ENCODE data around the gene SRM. TPM values are rescaled to one million over a fixed set of nuclear protein-coding genes. Genes with fewer than 3 reads are reported as not detected.
"Not testable (repeated sequence)": the region's sequence is repeated elsewhere in the genome, so short reads cannot be mapped to it uniquely, and the experiment has no call there.

Gene SRM
- total RNA-seq, 1 experiment from 2014 or later, result 150 TPM

DNA sequence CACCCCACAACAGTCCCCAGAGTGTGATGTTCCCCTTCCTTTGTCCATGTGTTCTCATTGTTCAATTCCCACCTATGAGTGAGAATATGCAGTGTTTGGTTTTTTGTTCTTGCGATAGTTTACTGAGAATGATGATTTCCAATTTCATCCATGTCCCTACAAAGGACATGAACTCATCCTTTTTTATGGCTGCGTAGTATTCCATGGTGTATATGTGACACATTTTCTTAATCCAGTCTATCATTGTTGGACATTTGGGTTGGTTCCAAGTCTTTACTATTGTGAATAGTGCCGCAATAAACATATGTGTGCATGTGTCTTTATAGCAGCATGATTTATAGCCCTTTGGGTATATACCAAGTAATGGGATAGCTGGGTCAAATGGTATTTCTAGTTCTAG is 24.0 kb upstream of the SRM start:
- H3K9ac ChIP-seq (ENCODE audit: low read length); H3K79me2 ChIP-seq (ENCODE audit: insufficient read depth, low read length); DNase-seq (ENCODE audit: low read depth, low spot score); H3K4me2 ChIP-seq (ENCODE audit: low read length); H3K9me2 ChIP-seq (ENCODE audit: insufficient read depth); CTCF ChIA-PET; H2AFZ ChIP-seq (ENCODE audit: low read depth, low read length, poor library complexity, severe bottlenecking); ATAC-seq; H3K27me3 ChIP-seq (ENCODE audit: insufficient read depth, low read length); POLR2A ChIA-PET; H3K27ac ChIP-seq (ENCODE audit: low read depth, low read length); H3K4me1 ChIP-seq (ENCODE audit: control insufficient read depth in 1 of 2, insufficient read depth in 2 of 2, low read length in 2 of 2); intact Hi-C loops (cut with micrococcal nuclease); RAD21 ChIA-PET (ENCODE audit: low non-redundant PET in 1 of 2, low total read pairs in 2 of 2, uncharacterized antibody in 2 of 2, unreplicated experiment in 2 of 2); H3K9me3 ChIP-seq (ENCODE audit: control insufficient read depth in 1 of 2, insufficient read depth in 1 of 2, low read depth in 1 of 2, low read length in 2 of 2); BruUV-seq (replicated peaks); H4K20me1 ChIP-seq (ENCODE audit: insufficient read depth); H3K4me3 ChIP-seq (replicated peaks in 1 of 2; ENCODE audit: low read depth in 1 of 2, low read length in 2 of 2): not testable (repeated sequence)
- H3K36me3 ChIP-seq (ENCODE audit: control insufficient read depth in 1 of 2, insufficient read depth in 2 of 2, low read length in 2 of 2), result peaks cover 43 to 47% of the 10 kb centered on the region in 2 experiments; a peak in 3 of 4 replicates

DNA sequence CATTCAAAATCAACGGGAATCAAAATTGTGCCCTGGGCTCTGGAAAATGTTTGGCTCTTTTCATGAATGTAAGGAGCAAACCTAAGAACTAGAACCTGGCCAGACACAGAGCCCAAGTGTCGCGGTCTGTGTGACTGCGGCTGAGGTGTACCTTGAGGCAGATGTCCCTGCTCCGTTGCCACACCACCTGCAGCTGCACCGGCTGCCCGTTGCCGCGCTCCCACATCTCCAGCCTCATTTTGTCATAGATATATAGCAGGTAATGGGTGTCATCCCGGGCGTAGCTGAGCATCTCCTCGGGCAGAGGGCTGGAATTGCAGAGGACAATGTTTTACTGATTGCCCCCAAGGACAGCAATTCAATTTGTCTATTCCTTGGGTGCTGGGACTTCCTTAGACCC is 21.1 kb upstream of the SRM start:
- H3K4me2 ChIP-seq (ENCODE audit: low read length), result no peak overlapping the region
- ATAC-seq (no peak), DNase-seq (ENCODE audit: low read depth, low spot score) (no peak)
- H3K4me3 ChIP-seq (replicated peaks in 1 of 2; ENCODE audit: low read depth in 1 of 2, low read length in 2 of 2), result no peak overlapping the region
- H3K36me3 ChIP-seq (ENCODE audit: control insufficient read depth in 1 of 2, insufficient read depth in 2 of 2, low read length in 2 of 2), result peaks cover 44 to 46% of the 10 kb centered on the region in 2 experiments; a peak in 3 of 4 replicates
- POLR2A ChIA-PET, result no interaction called here
- RAD21 ChIA-PET (ENCODE audit: low non-redundant PET in 1 of 2, low total read pairs in 2 of 2, uncharacterized antibody in 2 of 2, unreplicated experiment in 2 of 2), result no interaction called here
- no peak overlapping the region for H2AFZ ChIP-seq (ENCODE audit: low read depth, low read length, poor library complexity, severe bottlenecking)
- intact Hi-C loops (cut with micrococcal nuclease), result no loop called here
- no peaks in the 10 kb centered on the region for H4K20me1 ChIP-seq (ENCODE audit: insufficient read depth)
- no peaks in the 10 kb centered on the region for H3K9me3 ChIP-seq (ENCODE audit: control insufficient read depth in 1 of 2, insufficient read depth in 1 of 2, low read depth in 1 of 2, low read length in 2 of 2)
- H3K9ac ChIP-seq (ENCODE audit: low read length), result no peak overlapping the region
- no peaks in the 10 kb centered on the region for H3K9me2 ChIP-seq (ENCODE audit: insufficient read depth)
- no peaks in the 10 kb centered on the region for H3K27me3 ChIP-seq (ENCODE audit: insufficient read depth, low read length)
- no peaks in the 10 kb centered on the region; the same call in 1 of the 2 replicates for H3K79me2 ChIP-seq (ENCODE audit: insufficient read depth, low read length)
- no TSS peak for BruUV-seq (replicated peaks)
- H3K4me1 ChIP-seq (ENCODE audit: control insufficient read depth in 1 of 2, insufficient read depth in 2 of 2, low read length in 2 of 2), result no peaks in the 10 kb centered on the region
- H3K27ac ChIP-seq (ENCODE audit: low read depth, low read length), result no peak overlapping the region
- CTCF ChIA-PET, result no interaction called here
- no peak for TF ChIP-seq SRF (IDR thresholded peaks at IDR 0.05; ENCODE audit: low read depth)
- no peak for TF ChIP-seq CEBPB (IDR thresholded peaks at IDR 0.05; ENCODE audit: low read depth)
- TF ChIP-seq SP1 (IDR thresholded peaks at IDR 0.05; ENCODE audit: low read depth), result no peak
- no peak for TF ChIP-seq CBX3 (IDR thresholded peaks at IDR 0.05; ENCODE audit: low read depth)
- TF ChIP-seq RAD21 (IDR thresholded peaks at IDR 0.05; ENCODE audit: low read depth), result no peak
- TF ChIP-seq MAX (IDR thresholded peaks at IDR 0.05), result no peak
- no peak for TF ChIP-seq FOSL1 (IDR thresholded peaks at IDR 0.05; ENCODE audit: low read depth)
- TF ChIP-seq, protein P1, sequence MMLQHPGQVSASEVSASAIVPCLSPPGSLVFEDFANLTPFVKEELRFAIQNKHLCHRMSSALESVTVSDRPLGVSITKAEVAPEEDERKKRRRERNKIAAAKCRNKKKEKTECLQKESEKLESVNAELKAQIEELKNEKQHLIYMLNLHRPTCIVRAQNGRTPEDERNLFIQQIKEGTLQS (IDR thresholded peaks at IDR 0.05), result no peak
- TF ChIP-seq SIN3A (IDR thresholded peaks at IDR 0.05; ENCODE audit: low read depth), result no peak
- TF ChIP-seq JUND (IDR thresholded peaks at IDR 0.05), result no peak
- TF ChIP-seq POLR2AphosphoS5 (IDR thresholded peaks at IDR 0.05; ENCODE audit: low read depth, low read length), result no peak
- no peak for TF ChIP-seq YY1 (IDR thresholded peaks at IDR 0.05; ENCODE audit: extremely low read depth, insufficient replicate concordance, low read depth, low read length)
- TF ChIP-seq ZNF274 (IDR thresholded peaks at IDR 0.05; ENCODE audit: low read depth, low read length), result no peak
- no peak for TF ChIP-seq EZH2phosphoT487 (IDR thresholded peaks at IDR 0.05; ENCODE audit: borderline replicate concordance)
- TF ChIP-seq CTCF (IDR thresholded peaks at IDR 0.05 in 2 of 3, conservative IDR thresholded peaks at IDR 0.05 in 1 of 3; ENCODE audit: borderline replicate concordance in 1 of 3, insufficient read depth in 1 of 3, low read depth in 2 of 3, low read length in 2 of 3), result no peak
- no peak for TF ChIP-seq TCF7L2 (IDR thresholded peaks at IDR 0.05; ENCODE audit: borderline replicate concordance, extremely low read depth, insufficient read depth, insufficient read length)
- no peak for TF ChIP-seq ZFX (IDR thresholded peaks at IDR 0.05)
- TF ChIP-seq EGR1 (IDR thresholded peaks at IDR 0.05; ENCODE audit: low read depth), result no peak
- TF ChIP-seq EZH2 (IDR thresholded peaks at IDR 0.05), result no peak

All from HCT116 (cell line).